SKM-1 (cell line): ENCODE measurements around the gene TMEM101.
"Not testable (repeated sequence)": the region's sequence is repeated elsewhere in the genome, so short reads cannot be mapped to it uniquely, and the experiment has no call there.

Experiments
- DNase-seq: peaks from one replicate; lab custom pipeline; 2025; ENCODE audit not compliant: unreplicated experiment; lab: John Stamatoyannopoulos, UW

The TMEM101 gene

DNA sequence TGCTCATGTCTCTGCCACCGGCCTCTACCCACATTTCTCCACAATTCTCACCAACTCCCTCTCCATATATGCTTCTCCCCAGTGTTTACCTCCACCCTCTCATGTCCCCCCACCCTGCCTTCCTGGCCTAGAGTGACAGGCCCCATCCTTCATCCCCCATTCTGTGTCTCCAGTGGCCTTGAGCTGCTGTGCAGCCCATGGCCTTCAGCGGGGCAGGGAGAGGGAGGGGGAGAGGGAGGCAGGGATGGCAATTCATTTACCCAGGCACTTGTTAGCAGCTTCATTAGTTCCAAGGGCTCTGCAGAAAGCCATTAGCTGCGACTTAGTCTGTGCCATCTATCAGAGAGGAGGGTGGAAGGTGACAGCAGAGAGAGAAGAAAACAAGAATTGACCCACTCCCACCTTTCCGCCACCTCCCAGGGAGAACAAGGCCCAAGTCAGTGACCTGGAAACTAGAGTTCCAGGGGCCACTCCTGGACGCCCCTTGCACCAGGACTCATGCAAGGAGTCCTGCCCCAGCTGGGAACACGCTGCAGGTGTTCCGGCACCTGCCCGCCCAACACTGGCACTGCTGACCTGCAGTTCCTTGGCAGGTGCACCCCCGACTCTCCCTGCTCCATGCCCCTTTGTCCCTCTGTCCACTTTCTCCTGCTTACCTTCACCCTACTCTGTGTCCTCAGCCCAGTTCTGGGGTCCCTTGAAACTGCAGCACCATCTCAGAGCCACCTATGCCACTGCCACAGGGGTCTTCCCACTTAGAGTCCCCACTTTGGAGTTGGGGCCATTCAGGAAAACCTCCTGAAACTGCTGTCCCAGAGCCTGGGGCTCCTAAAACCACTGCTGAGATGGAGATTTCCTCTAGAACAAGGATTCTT, 37.6 kb downstream of the TMEM101 start:
- DNase-seq = no peak

DNA sequence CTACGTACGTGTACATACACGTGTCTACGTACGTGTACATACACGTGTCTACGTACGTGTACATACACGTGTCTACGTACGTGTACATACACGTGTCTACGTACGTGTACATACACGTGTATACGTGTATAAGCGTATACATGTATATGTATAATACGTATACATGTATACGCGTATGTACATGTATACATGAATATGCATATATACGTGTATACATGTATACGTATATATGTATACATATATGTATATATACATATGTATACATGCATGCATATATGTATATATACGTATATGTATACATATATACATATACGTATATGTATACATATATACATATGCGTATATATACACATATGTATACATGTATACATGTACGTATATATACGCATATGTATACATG, 38.9 kb downstream of the TMEM101 start:
- DNase-seq = no peak

DNA sequence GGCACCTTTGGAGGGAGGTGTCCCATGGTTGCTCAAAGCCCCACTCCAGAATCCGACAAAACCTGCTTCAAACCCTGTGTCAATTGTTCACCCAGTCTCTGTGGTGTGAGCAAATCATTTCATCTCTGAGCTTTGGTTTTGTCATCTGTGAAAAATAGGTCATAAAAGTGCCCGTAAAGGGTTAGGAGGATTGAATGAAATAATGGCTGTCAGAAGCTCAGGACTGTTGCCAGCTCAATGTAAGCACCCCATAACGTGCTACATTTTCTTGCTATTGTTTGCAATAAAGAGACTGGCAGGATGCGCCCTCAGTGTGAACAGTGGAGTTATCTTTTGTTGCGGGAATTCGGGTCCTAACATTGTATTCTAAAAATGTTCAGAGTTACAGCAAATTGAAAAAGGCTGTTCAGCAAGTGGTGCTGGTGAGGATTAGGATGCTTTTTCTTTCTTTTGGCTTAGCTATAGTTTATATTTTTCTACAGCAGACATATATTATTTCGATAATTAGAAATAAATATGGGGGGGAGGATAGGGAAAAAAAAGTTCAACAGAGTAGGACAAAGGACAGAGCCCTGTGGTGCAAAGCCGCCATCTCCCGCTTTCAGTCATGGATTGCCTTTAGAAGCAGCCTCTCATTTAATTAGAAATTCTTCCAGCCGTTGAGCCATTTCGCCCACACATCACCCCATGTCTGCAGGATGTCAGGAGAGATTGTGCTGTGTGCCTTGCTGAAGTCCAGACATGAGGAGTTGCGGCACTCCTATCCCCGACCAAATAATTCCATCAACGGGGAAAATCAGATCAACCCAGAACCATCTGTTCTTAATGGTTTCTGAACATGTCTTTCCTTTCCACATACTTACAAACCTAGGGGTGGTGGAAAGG, 40.1 kb downstream of the TMEM101 start:
- no peak for DNase-seq

DNA sequence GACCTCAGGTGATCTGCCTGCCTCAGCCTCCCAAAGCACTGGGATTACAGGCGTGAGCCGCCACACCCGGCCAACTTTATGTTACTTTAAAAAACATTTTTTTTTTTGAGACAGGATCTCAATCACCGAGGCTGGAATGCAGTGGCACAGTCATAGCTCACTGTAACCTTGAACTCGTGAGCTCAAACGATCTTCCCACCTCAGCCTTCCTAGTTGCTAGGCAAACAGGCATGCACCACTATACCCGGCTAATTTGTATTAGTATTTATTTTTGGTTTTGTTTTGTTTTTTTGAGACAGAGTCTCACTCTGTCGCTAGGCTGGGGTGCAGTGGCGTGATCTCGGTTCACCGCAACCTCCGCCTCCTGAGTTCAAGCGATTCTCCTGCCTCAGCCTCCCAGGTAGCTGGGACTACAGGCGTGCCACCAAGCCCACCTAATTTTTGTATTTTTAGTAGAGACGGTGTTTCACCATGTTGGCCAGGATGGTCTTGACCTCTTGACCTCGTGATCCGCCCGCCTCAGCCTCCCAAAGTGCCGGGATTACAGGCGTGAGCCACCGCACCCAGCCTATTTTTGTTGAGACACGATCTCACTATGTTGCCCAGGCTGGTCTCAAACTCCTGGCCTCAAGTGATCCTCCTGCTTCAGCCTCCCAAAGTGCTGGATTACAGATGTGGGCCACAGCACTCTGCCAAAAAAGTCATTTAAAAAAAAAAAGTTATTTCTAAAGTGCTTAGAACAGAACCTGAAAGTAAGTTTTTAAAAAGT, 42.1 kb downstream of the TMEM101 start:
- not testable (repeated sequence) for DNase-seq

DNA sequence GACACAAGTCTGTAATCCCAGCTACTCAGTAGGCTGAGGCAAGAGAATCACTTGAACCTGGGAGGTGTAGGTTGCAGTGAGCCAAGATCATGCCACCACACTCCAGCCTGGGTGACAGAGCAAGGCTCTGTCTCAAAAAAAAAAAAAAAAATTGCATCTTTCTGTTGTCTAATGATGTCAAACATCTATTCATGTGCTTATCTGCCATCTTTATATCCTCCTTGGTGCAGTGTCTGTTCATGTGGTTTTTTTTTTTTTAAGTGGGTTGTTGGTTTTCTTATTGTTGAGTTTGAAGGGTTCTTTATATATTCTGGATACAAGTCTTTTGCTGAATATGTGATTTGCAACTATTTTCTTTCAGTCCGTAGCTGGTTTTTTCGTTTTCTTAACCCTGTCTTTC, 43.3 kb downstream of the TMEM101 start:
- not testable (repeated sequence) for DNase-seq

DNA sequence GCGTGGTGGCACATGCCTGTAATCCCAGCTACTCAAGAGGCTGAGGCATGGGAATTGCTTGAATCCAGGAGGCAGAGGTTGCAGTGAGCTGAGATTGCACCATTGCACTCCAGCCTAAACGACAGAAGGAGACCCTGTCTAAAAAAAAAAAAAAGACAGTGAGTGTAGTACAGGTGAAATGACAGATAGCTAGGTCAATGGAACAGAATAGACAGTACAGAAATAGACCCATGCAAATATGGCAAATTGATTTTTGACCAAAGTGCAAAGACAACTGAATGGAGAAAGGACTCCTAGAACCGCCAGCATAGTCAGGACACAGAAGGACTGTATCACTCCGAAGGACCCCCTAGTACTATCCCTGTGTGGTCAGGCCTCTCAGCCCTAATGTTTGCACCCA, 44.4 kb downstream of the TMEM101 start:
- DNase-seq = no peak

DNA sequence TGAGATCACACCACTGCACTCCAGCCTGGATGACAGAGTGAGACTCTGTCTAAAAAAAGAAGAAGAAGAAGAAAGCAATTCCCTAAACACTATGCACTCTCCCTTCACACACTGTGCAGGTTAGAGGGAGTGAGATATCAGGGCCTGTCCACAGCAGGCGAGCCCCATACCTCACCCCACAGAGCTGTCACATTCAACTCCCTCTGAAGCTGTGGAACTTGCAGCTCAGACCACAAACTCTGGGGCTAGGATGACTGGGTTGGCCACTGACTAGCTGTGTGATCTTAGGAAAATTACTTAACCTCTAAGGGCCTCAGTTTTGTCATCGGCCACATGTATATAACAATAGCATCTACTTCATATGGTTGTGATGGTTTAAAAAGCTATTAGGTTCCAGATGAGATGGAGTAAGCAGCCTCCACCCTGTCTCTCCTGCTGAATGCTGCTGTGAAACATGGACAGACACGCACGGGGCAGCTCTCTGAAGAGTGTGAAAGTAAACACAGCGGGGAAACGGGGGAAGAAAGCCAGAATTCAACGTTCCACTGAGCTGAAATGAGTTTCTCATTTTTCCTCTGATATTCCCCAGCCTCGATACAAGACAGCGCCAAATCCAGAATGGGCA, 47.4 kb downstream of the TMEM101 start:
- no peak for DNase-seq

DNA sequence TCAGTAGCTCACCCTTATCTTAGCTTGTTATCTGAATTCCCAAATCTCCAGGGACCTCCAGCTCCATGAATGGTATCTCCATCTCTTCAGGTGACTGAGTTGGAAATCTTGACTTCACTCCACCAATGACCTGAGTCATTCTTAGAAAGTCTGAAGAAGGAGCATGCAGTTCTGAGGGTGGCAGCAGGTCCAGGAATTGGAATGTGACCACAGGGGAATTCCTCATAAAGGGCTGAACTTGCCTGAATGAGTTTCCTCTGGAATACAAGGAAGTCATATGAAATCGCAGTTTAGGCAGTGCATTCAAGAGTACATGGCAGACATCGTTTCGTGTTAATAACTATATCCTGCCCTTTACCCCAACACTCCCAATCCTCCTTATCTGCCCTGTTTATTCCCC, 48.5 kb downstream of the TMEM101 start:
- no peak for DNase-seq

DNA sequence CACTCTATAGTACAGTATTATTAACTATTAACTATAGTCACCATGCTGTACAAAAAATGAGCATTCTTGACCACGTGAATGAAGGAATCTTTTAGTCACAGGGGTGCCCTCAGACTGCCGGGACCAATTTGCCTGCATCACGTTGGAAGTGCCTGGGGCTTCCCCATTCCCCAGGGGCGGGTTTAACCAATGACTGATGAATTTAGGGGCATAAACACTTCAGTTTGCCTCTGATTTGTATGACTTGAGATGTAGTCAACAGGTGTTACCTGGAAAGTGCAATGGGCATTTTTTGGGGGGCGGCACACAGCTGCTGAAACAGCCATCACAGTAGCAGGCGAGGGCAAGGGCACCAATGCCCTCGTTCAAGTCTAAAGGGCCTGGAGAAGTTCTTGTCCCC, 52.3 kb downstream of the TMEM101 start:
- DNase-seq = no peak

DNA sequence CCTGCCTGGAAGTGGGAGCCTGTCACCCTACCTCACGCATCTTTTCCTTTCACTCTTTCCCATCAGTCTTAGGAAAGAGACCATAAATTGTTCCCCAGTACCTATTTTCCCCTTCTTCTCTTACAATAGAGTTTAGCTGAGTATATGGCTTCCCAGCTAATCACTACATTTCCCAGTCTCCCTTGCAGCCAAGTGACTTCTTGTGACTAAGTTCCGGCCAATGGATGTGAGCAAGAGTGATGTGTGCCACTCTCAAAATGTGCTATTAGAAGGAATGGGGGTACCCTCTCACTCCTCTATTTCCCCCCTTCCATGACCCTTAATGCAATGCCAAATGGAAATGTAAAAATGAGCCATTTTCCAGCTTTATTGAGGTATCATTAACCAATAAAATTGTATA, 52.8 kb downstream of the TMEM101 start:
- no peak for DNase-seq

DNA sequence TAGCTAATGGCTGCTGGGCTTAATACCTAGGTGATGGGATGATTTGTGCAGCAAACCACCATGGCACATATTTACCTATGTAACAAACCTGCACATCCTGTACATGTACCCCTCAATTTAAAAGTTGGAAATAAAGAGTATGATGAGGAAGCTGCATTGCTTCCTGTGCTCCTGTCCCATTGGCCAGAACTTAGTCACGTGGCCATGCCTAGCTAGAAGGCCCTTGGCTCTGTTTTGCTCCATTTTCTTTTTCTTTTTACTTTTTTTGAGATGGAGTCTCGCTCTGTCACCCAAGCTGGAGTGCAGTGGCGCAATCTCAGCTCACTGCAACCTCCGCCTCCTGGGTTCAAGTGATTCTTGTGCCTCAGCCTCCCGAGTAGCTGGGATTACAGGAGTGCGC, 53.5 kb downstream of the TMEM101 start:
- DNase-seq = not testable (repeated sequence)
